AG10803 (cell line): ENCODE measurements around the gene DBX2.
"Not testable (repeated sequence)": the region's sequence is repeated elsewhere in the genome, so short reads cannot be mapped to it uniquely, and the experiment has no call there.

Experiments
- DNase-seq: peaks from one replicate; pipeline ENCODE4 v3.0.0; 2010; ENCODE audit warnings: low read depth
- H3K4me3 ChIP-seq: 2 replicates; pipeline ENCODE4 v1.5.1; 2011; ENCODE audit warnings: mild to moderate bottlenecking, low read length, control low read depth
- CTCF ChIP-seq: conservative IDR thresholded peaks from 2 replicates; pipeline ENCODE4 v1.5.1; 2011; ENCODE audit warnings: mild to moderate bottlenecking, low read length, control low read depth, inconsistent platforms

Gene DBX2

GRCh38 chr12:45010059-45010458 is 40.8 kb downstream of the DBX2 start:
- H3K4me3 ChIP-seq: no peak overlapping the region
- peak; percentile 43 for DNase-seq
- no peak for TF ChIP-seq CTCF

DNA sequence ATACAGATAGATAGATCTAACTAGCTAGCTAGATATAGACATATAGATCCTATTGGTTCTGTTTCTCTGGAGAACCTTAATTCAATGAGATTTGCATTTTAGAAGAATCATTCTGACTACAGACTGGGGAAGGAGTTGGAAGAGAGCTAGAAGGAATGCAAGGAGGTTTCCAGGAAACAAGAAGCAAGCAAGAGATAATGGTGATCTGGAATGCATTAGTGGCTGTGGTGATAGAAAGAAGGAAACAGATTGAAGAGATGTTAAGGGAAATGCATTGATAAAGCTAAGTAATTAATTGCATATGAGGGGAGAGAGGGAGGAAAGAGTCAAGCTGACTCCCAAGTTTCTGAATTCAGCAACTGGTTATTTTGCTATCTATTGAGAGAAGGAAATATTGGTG is 42.7 kb downstream of the DBX2 start:
- no peak for DNase-seq
- H3K4me3 ChIP-seq: no peak overlapping the region
- no peak for TF ChIP-seq CTCF

DNA sequence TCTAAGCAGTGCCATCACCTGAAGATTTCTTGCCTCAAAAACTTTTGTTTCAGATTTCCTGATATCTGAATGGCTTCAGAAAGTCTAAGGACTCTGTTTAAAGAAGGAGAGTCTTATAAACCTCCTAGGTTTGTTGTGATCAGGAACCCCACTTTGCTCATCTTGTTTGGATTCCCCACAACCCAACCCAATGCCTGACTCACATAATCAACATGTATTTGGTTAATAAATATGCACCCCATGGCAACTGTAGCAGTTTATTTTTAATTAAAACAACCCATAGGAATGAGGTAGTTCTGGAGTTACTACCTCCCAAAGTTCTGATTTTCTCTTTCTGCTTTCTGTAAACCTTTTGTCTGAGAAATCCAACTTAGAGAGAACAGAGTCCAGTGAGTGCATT is 51.5 kb downstream of the DBX2 start:
- no peak overlapping the region for H3K4me3 ChIP-seq
- DNase-seq: no peak
- TF ChIP-seq CTCF: no peak

DNA sequence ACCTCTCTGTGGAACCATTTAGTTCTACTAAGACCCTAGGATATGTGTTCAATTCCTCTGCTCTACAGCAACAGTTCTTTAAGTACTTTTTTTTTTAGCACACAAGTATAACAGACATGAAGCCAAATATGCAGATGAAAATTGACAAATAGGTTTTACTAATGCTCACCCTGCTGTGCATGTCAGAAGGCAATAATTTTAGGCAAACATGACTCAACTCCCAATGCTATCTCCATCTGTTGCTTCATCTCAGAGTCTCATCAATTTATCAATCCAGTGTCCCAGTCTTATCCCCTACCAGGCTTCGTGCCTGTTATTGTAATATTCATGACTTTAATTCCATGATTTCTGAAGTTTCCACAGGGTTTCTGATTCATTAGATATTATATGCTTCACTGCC is 57.7 kb downstream of the DBX2 start:
- DNase-seq: no peak
- TF ChIP-seq CTCF: no peak
- H3K4me3 ChIP-seq: no peak overlapping the region

- not testable (repeated sequence) for H3K4me3 ChIP-seq, DNase-seq
Observed at GRCh38 chr12:44984863-44985262, 66.0 kb downstream of the DBX2 start.

DNA sequence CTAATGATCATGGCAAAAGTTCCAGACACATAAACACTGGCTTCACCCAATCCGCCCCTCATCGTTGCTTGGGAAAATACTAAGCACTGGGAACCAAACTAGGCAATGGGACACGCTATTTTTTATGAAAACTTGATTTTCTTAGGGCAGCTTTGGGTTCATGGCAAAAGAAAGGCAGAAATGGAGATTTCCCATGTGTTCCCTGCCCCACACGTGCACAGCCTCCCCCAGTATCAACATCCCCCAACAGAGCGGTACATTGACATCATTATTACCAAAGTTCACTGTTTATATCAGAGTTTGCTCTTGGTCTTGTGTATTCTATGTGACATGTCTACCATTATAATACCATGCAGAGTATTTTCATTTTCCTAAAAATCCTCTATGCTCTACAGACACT is 71.0 kb downstream of the DBX2 start:
- no peak overlapping the region for H3K4me3 ChIP-seq
- TF ChIP-seq CTCF: no peak
- no peak for DNase-seq

- TF ChIP-seq CTCF: no peak
- no peak overlapping the region for H3K4me3 ChIP-seq
- no peak for DNase-seq
Observed at GRCh38 chr12:44976246-44976645, 74.7 kb downstream of the DBX2 start.

GRCh38 chr12:44972746-44973421 is 78.0 kb downstream of the DBX2 start:
- peak; percentile 6 for DNase-seq
- peak; percentile 48 for TF ChIP-seq CTCF
- H3K4me3 ChIP-seq: no peak overlapping the region
